HG03103 (cell line): ENCODE data around the gene SLC35B2.

Experiments used
- ATAC-seq: cut with Tn5 transposase; IDR thresholded peaks from one replicate; pipeline ENCODE4 v1.9.1; 2021; ENCODE audit warnings: low read depth; ENCODE audit not compliant: unreplicated experiment

The SLC35B2 gene

DNA sequence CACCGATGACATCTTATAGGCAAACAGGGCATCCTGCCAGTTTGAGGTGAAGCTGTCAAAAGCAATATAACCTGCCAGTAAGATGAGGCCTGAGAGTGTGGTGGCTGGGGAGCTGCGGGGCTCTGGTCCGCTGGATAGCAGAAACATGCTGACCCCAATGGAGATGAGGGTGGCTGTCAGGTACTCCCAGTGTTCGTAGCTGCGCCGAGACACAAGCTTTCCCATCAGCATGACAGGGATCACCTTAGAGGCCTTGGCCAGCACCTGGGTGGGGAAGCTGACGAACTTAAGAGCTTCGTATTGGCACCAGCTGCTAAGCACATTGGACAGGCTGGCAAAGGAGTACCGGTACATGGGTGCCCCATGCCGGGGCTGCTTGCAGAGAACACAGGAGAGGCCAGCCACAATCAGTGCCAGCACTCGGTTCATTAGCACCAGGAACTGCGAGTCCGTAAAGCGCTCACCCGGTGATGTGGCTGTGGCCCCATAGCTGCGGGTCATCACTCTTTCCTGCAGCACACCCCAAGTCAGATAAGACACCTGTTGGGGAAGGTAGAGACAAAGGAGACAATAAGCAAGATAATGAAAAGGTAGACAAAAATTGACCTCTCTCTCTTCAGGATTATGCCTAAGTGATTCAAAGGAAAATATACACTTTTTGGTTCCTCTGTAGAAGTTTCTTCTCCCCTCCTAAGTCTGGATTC lies 2.1 kb downstream of the SLC35B2 start:
- no peak for ATAC-seq

DNA sequence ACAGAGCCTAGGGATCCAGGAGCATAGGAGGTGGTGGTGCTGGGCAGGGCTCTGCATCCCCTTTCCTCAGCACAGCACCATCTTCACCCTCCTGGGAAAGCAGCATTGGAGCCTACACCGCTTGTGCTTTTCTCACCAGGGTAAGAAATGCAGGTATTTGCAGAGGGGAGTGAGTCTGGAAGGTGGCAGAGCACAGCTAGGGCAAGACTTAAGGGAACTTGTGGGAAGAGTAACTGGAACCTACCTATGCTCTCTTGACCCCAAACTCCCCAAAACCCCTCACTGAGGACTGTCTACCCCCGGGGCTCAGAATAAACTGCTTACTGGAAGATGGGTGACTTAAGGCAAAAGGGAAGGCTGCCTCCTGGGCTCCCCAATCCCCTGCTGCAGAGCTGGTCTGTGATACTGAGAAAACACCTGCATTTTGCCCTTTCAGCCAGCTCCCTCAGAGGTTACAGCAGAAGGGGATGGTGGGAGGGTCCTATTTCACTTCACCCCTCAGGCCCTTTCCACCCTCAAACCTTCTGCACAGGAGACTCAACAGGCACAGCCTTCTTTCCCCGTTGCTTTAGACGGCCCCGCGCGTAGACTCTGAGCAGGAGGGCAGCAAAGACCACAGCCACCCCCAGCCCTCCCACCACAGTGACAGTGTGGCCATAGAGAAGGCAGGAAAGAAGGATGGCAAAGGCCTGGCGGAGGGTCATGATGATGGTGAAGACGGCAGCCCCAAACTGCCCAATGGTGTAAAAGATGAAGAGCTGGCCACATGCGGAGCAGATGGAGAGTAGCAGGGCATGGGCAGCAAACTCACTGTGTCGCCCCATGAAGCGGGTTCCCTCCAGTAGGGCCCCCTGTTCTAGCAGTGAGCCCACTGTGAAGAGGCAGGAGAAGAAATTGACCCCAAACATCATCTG lies 2.9 kb downstream of the SLC35B2 start:
- ATAC-seq = no peak

DNA sequence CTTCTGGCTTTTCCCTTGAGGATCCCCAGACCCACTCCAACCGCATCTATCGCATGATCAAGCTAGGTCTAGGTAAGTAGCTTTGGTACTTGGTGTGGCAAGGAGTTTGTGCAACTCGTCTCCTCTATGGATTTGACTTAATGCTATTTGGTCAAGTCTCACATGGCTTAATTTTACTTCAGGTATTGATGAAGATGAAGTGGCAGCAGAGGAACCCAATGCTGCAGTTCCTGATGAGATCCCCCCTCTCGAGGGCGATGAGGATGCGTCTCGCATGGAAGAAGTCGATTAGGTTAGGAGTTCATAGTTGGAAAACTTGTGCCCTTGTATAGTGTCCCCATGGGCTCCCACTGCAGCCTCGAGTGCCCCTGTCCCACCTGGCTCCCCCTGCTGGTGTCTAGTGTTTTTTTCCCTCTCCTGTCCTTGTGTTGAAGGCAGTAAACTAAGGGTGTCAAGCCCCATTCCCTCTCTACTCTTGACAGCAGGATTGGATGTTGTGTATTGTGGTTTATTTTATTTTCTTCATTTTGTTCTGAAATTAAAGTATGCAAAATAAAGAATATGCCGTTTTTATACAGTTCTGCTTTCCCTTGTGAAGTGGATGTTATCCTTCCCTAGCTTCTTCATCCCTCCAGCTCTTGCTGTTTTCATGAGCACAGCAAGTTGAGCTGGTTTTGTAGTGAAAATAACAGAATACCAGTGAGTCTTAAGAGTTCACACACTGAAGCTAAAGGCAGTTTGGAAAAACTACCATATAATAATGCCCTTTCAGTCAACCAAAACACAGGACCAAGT lies 3.8 kb downstream of the SLC35B2 start:
- no peak for ATAC-seq

DNA sequence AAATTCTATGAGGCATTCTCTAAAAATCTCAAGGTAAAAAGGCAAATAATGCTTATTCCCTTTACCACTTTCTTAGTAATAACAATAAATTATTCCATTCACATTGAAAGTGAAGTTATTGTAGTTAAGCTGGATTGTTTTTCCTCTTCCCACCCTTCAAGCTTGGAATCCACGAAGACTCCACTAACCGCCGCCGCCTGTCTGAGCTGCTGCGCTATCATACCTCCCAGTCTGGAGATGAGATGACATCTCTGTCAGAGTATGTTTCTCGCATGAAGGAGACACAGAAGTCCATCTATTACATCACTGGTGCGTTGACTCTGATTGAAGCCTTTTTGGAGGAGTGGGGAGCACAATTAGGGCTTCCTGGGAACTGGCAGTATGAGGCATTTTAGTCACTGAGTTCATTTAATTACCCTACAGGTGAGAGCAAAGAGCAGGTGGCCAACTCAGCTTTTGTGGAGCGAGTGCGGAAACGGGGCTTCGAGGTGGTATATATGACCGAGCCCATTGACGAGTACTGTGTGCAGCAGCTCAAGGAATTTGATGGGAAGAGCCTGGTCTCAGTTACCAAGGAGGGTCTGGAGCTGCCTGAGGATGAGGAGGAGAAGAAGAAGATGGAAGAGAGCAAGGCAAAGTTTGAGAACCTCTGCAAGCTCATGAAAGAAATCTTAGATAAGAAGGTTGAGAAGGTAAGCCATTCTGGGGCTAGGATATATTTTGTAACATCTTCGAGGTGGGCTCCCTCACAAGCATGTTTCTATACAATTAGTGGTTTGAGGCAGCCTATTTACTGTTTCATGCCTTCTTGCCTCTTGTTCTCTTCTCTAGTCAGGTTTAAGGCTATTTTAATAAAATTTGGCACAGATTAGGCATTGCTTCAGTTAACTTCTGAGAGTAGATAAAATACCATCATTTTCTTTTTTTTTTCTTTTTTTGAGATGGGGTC lies 5.5 kb downstream of the SLC35B2 start:
- ATAC-seq = no peak

DNA sequence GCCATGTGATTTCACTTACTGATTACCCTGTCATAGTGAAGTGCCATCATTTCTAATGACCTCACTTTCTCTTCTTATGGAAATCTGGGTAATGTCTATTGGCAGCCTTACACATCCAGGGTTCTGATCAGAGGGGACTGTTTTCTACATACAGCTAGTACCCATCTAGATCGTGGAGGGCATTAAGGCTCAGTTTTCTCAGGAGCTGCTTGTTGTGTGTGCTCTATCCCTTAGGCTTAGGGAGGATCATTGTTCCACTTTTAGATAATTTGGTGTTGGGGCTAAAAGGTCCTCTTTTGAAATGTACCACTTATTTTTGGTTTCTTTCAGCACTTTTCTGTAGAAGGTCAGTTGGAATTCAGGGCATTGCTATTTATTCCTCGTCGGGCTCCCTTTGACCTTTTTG lies 6.6 kb downstream of the SLC35B2 start:
- ATAC-seq = no peak

DNA sequence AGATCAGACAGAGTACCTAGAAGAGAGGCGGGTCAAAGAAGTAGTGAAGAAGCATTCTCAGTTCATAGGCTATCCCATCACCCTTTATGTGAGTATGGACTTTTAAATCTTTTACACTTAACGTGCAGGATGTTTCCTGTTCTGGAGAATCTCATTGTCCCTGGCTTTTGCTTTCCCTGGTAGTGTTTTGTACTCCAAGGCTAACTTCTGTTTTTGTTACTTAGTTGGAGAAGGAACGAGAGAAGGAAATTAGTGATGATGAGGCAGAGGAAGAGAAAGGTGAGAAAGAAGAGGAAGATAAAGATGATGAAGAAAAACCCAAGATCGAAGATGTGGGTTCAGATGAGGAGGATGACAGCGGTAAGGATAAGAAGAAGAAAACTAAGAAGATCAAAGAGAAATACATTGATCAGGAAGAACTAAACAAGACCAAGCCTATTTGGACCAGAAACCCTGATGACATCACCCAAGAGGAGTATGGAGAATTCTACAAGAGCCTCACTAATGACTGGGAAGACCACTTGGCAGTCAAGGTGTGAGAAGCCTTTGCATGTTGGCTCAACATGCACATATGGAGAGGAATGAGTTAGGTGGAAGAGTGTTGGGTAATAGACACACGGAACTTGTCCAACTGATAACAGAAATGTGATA lies 7.1 kb downstream of the SLC35B2 start:
- no peak for ATAC-seq

DNA sequence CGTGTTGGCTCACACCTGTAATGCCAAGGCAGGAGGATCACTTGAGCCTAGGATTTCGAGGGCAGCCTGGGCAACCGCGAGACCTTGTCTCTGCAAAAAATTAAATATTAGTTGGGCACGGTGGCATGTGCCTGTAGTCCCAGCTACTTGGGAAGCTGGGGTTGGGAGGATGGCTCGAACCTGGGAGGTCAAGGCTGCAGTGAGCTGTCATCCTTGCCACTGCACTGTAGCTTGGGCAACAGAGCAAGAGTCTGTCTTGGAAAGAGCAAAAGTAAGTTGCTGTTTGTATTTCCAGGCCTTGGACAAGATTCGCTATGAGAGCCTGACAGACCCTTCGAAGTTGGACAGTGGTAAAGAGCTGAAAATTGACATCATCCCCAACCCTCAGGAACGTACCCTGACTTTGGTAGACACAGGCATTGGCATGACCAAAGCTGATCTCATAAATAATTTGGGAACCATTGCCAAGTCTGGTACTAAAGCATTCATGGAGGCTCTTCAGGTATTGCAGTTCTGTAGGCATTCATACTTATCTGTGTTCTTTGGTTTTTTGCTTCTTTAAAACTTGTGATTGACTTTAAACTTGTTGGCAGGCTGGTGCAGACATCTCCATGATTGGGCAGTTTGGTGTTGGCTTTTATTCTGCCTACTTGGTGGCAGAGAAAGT lies 8.1 kb downstream of the SLC35B2 start:
- no peak for ATAC-seq

DNA sequence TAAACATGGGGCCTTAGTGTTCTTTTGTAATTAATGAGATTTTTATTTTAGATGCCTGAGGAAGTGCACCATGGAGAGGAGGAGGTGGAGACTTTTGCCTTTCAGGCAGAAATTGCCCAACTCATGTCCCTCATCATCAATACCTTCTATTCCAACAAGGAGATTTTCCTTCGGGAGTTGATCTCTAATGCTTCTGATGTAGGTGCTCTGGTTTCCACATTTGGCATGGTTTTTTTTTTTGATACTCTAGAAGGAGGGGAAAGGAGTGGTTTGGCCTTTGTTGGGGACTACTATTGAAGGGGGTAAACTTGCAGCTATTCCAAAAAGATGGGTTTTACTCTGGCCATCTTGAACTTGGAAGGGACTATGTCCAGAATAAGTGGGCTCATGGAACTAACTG lies 8.7 kb downstream of the SLC35B2 start:
- no peak for ATAC-seq

DNA sequence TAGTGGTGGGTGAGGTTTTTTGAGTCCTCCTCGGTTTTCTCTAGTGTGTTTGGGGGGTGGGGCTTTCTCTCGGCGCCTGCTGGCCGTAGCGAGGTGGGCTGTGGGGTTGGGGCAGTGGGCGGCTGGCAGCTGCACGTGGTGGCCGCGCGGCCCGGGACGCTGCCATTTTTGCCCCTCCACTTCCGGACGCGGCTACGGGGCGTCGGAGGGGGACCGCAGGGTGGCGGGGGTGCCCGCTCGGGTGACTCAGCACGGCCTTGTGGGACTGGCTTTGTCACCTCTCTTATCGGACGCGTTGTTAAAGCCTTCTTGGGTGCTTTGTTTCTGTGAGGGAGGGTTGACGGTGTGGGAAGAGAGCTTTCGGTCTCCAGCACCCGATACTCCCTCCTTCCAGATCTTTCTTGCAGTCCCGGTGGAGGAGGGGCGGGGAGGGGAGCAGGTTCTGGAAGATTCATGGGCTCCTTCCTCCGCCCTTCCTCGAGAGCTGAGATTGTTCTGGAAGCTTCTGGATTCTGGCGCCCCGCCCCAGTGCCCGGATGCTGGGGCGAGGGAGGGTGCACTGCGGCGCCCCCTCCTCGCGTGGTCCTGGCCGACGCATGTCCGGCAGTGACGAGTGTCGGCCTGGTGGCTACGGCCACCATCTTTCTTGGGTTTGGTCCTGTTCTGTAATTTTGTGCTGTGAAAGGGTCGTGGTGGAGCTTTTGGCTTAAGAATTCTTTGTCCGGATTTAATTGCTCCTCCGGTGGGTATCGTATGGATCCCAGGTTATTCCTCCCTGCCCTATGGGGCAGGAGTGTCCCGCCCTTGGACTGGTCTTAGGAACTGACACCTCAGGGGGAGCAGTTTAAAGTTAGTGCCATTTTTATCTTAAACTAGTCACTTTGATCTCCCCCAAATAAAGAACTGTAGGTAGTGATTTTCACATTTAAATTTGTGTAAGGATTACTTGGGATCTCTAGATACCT lies 9.7 kb downstream of the SLC35B2 start:
- no peak for ATAC-seq

DNA sequence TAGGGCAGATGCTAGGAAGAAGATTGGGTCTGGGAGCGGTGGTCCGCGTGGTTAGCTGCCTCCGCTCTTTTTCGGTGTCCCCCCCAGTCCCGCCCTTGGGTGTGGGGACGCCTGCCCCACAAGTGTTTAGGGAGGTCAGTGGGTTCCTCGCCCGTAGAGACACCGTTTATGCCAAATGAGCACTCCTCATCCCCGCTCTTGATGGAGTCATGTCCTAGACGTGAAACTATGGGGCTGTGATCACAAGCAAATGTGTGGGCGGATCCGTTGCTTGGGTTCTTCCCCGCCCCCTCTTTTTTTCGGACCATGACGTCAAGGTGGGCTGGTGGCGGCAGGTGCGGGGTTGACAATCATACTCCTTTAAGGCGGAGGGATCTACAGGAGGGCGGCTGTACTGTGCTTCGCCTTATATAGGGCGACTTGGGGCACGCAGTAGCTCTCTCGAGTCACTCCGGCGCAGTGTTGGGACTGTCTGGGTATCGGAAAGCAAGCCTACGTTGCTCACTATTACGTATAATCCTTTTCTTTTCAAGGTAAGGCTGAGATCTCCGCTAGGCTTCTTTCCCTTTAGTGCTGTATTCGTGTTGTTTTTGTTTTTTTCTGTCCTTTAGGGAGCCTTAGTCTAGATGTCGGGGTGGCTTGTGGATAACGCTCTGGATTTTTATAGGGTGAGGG lies 10.5 kb downstream of the SLC35B2 start, which contains the start of gene HSP90AB1:
TSS of gene HSP90AB1 (plus strand) at position 439 of the 675 bp plus-strand sequence. CDS start 1,529 bp downstream, outside the sequence.
- ATAC-seq = peak; percentile 43

DNA sequence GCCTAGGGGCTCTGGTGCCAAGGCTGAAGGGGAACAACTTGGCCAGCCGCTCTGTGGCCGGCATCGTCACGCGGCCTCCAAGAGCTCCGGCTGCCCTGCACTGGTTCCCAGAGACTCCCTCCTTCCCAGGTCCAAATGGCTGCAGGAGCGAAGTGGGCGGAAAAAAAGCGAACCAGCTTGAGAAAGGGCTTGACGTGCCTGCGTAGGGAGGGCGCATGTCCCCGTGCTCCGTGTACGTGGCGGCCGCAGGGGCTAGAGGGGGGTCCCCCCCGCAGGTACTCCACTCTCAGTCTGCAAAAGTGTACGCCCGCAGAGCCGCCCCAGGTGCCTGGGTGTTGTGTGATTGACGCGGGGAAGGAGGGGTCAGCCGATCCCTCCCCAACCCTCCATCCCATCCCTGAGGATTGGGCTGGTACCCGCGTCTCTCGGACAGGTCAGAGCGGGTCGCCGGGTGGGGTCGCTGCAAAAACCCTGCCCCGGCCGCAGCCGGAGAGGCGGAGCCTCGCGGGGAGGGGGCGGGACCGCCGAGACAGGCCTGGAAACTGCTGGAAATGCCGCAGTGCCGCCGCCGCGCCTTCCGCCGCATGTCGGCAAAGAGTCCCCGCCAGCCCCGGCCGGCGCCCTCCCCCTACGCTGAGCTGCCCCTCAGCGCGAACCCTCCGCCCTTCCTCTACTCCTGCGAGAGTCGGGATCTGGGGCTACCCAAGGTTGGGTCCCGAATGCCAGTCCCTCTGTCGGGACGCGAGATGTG lies 11.2 kb downstream of the SLC35B2 start:
- ATAC-seq = peak; percentile 34

DNA sequence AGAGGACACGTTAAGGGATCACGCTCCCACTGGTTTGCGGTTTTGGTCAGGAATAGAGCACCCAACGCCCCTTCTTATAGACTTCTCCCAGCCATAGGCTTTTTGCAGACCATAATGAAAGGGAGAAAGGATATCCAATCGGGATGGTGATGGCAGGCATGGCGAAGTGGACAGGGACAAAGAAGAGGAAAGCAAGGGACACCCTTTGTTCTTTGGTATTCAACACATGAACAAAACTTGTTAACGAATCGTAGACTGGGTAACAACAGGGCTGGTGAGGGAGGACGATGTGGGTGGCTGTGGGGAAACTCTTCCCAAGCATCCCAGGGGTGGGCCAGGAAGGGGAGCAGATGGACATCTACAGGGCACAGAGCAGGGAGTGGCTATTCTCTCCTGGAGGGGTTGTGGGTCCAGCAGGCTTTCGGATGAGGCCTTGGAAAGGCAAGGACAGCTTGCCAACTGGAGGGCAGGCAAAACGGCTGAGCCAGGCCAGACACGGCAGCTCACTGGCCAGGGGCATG lies 11.9 kb downstream of the SLC35B2 start:
- ATAC-seq = no peak

DNA sequence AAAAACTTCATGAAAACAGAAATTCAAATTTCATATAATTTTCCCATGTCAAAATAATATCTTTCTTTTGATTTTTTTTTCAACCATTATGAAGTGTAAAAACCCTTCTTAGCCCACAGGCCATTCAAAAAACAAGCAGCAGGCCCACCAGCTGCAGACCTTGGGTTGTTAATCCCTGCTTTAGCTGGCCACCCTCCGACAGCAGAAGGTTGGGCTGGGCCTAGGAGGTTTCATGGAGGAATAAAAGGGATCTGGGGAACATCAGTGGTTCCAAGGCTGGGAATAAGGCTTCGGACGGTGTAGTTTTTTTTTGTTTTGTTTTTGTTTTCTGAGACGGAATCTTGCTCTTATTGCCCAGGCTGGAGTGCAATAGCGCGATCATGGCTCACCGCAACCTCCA lies 14.0 kb downstream of the SLC35B2 start:
- no peak for ATAC-seq

DNA sequence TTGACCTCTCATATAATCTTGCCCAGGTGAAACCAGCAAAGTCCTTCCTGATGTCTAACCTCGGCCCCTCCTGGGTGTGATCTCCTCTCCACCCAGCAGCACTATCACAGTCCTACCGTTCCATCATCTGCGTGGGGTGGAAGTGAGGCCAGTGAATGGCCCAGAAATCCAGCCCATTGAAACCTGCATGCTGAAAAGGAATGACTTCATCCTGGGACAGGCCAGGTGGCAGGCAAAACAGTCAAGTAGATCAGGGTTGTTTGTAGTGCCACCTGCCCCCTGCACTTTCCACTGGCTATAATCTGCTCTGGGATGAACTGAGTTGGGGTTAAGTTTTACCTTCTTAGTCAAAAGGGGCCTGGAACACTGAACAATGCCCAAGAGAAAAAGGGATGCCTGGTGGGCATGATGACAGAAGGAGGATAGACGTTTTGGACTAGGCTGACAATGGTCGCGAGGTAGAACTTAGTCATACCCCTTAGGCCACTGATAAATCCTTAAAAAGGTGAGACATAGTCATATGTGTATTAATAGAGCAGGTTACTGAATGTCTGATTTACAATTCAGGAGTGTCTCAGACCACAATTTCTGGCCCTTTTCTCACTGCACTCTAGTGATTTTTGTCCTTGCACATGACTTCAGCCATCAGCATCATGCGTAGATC lies 18.5 kb downstream of the SLC35B2 start:
- no peak for ATAC-seq

DNA sequence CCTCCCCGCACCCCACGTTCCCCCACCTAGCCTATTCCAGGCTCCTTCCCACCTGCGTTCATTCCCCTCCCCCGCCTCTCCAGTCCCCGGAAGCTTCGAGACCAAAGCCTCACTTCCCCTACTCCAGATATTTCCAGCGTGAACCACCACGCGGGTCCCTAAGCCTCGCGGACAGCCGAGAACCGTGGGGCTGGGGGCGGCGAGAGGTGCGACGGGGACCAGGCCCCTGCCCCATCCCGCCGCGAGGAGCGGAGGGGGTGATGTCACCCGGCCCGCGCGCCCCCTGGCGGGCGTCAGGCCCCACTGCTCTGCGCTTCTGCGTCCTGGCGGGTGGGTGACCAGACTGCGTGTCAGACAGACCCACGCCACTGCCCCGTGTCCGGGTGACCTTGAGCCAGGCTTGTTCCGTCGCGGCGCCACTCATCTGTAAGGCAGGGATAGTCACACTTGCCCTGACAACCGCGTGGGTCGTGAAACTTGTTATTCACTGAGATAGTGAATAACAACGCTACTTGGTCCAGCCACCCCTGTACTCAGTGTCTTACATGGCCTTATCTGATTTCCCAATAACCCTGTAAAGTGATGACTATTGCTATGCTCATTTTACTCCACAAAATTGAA lies 19.4 kb downstream of the SLC35B2 start:
- ATAC-seq = peak; percentile 85
